OCI-LY7 (cell line): ENCODE results near the gene BTBD9. TPM values are rescaled to one million over a fixed set of nuclear protein-coding genes. Genes with fewer than 3 reads are reported as not detected.

Experiments used
- BruUV-seq: library from RNA; stranded (reverse); fragments of 400-500 nt; replicated peaks from 2 replicates; lab custom pipeline; 2021; lab: Mats Ljungman, UMichigan
- CTCF ChIA-PET: fragments of 300-600 bp; sonication (Branson Sonifier 250); formaldehyde crosslinking; loops from one replicate; lab custom pipeline; 2022; ENCODE audit warnings: antibody characterized with exemption; ENCODE audit not compliant: unreplicated experiment; lab: Charles Lee
- POLR2A ChIA-PET: fragments of 300-600 bp; sonication (Branson Sonifier 250); formaldehyde crosslinking; loops from one replicate; lab custom pipeline; 2022; ENCODE audit warnings: antibody characterized with exemption; lab: Charles Lee
- DNase-seq: peaks from one replicate; pipeline ENCODE4 v3.0.0-alpha.2; 2015; ENCODE audit warnings: low spot score
- H2AFZ ChIP-seq: fragments of 200-600 bp; sonication (generic), shearing (Covaris generic); 2 replicates; pipeline ENCODE4 v1.6.1; 2014; ENCODE audit warnings: mild to moderate bottlenecking, antibody characterized with exemption, low read length, moderate library complexity
- H3K27ac ChIP-seq: fragments of 200-600 bp; sonication (generic); 2 replicates; pipeline ENCODE4 v1.5.1; 2014; ENCODE audit warnings: mixed run types, low read depth, mild to moderate bottlenecking, moderate library complexity, low read length, inconsistent platforms; ENCODE audit not compliant: poor library complexity, severe bottlenecking
- H3K36me3 ChIP-seq: fragments of 200-600 bp; sonication (generic); 2 replicates; pipeline ENCODE4 v1.6.1; 2014; ENCODE audit warnings: mild to moderate bottlenecking, antibody characterized with exemption, low read length, moderate library complexity, mixed read lengths; ENCODE audit not compliant: insufficient read depth
- H3K4me1 ChIP-seq: fragments of 200-600 bp; sonication (generic); 2 replicates; pipeline ENCODE4 v1.5.1; 2014; ENCODE audit warnings: mild to moderate bottlenecking, low read length; ENCODE audit not compliant: insufficient read depth, poor library complexity, severe bottlenecking
- H3K4me2 ChIP-seq: fragments of 200-600 bp; sonication (generic); 2 replicates; pipeline ENCODE4 v1.6.1; 2014; ENCODE audit warnings: mild to moderate bottlenecking, low read length
- H3K4me3 ChIP-seq: fragments of 200-600 bp; sonication (generic); 2 replicates; pipeline ENCODE4 v1.5.1; 2014; ENCODE audit warnings: mild to moderate bottlenecking, low read depth, low read length; ENCODE audit not compliant: poor library complexity, severe bottlenecking
- H3K79me2 ChIP-seq: fragments of 200-600 bp; sonication (generic); 2 replicates; pipeline ENCODE4 v1.6.1; 2016; ENCODE audit warnings: low read depth, mild to moderate bottlenecking, low read length, moderate library complexity, mixed read lengths; ENCODE audit not compliant: insufficient read depth
- H3K9me2 ChIP-seq: fragments of 200-600 bp; sonication (generic); 2 replicates; pipeline ENCODE4 v1.6.1; 2016; ENCODE audit warnings: mild to moderate bottlenecking, low read length, mixed read lengths; ENCODE audit not compliant: insufficient read depth
- H3K9me3 ChIP-seq: fragments of 200-600 bp; sonication (generic); 2 replicates; pipeline ENCODE4 v1.6.1; 2014; ENCODE audit warnings: mild to moderate bottlenecking, mixed run types, low read length, mixed read lengths
- H4K20me1 ChIP-seq: fragments of 200-600 bp; sonication (generic); 2 replicates; pipeline ENCODE4 v1.6.1; 2014; ENCODE audit warnings: mild to moderate bottlenecking, antibody characterized with exemption, low read length, moderate library complexity, mixed read lengths; ENCODE audit not compliant: insufficient read depth
- EZH2phosphoT487 ChIP-seq: fragments of 200-600 bp; sonication (generic); IDR thresholded peaks from 2 replicates; pipeline ENCODE4 v1.6.1; 2018; ENCODE audit warnings: low read depth, borderline replicate concordance, mild to moderate bottlenecking, mixed run types, antibody characterized with exemption, low read length, moderate library complexity, mixed read lengths
- intact Hi-C: fragments of 100-400 bp; cut with micrococcal nuclease; formaldehyde crosslinking; loops from one replicate; pipeline ENCODE4 v1.10.0; 2022; ENCODE audit not compliant: unreplicated experiment
- total RNA-seq, 2 experiments: library from RNA; depleted of rRNA in 1 of 2; stranded (reverse); fragments of >200 nt in 1 of 2; shearing (Covaris generic) in 1 of 2; gene quantifications; 2 replicates each; pipeline ENCODE4 v1.2.3, GENCODE V29; 2014 to 2022
- TF ChIP-seq, protein P1 (sequence below): fragments of 200-600 bp; sonication (generic); conservative IDR thresholded peaks from 2 replicates; pipeline ENCODE4 v1.5.1; 2014; ENCODE audit warnings: mild to moderate bottlenecking, antibody characterized with exemption, low read length, moderate library complexity, mixed read lengths

Gene BTBD9
- total RNA-seq, 2 experiments from 2014 or later: 5.9 to 7.3 TPM

DNA sequence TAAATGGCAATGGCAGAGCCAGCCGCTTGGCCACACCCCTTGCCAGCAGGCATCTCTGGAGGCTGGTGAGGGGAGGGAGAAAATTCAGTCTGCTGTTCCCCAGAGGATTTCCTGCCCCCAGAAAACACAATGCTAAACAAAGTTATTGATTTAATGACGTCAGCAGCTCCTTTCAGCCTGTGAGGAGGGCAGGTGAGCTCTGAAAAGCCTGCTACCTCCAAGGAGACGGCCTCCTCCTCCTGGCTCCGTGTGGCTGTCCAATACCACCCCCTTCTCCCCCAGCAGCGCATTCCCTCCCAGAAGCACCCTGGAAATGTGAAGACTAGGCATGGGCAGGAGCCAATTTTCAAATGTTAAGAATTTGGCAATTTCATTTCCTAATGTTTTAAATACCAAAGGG is 427.1 kb downstream of the BTBD9 start:
- Histone ChIP-seq H3K9me2 (no peaks in the 10 kb centered on the region), H3K4me2 (no peak overlapping the region), H3K36me3 (no peaks in the 10 kb centered on the region), H4K20me1 (no peaks in the 10 kb centered on the region), H3K27ac (no peak overlapping the region), H3K4me3 (no peak overlapping the region), H3K79me2 (no peaks in the 10 kb centered on the region), H3K9me3 (no peaks in the 10 kb centered on the region), H2AFZ (no peak overlapping the region), H3K4me1 (no peaks in the 10 kb centered on the region)
- no peak for DNase-seq
- no TSS peak for BruUV-seq
- intact Hi-C loops: no loop called here
- ChIA-PET CTCF (no interaction called here), POLR2A (no interaction called here)
- no peak for TF ChIP-seq EZH2phosphoT487
- TF ChIP-seq, protein P1, sequence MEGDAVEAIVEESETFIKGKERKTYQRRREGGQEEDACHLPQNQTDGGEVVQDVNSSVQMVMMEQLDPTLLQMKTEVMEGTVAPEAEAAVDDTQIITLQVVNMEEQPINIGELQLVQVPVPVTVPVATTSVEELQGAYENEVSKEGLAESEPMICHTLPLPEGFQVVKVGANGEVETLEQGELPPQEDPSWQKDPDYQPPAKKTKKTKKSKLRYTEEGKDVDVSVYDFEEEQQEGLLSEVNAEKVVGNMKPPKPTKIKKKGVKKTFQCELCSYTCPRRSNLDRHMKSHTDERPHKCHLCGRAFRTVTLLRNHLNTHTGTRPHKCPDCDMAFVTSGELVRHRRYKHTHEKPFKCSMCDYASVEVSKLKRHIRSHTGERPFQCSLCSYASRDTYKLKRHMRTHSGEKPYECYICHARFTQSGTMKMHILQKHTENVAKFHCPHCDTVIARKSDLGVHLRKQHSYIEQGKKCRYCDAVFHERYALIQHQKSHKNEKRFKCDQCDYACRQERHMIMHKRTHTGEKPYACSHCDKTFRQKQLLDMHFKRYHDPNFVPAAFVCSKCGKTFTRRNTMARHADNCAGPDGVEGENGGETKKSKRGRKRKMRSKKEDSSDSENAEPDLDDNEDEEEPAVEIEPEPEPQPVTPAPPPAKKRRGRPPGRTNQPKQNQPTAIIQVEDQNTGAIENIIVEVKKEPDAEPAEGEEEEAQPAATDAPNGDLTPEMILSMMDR: no peak

DNA sequence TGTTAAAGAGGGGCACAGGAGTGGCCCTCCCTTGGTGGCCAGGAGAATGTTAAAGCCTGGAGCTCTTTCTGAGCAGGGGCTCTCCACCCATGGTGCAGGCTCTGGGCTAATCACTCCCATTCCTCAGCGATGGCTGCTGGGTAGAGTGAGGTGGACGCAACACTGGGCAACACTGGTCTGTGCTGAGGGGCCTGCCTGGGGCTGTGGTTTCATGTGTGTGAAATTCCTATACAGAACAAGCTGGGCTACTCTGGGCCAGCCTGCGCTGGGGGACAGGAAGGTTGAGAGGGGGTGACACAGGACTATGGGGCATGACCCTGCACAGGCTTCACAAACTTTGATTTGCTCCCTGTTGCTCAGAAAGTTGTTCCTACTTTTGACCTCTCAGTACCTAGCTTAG is 427.6 kb downstream of the BTBD9 start:
- Histone ChIP-seq H3K4me3 (no peak overlapping the region), H3K27ac (no peak overlapping the region), H3K9me3 (no peaks in the 10 kb centered on the region), H3K9me2 (no peaks in the 10 kb centered on the region), H3K4me2 (no peak overlapping the region), H3K4me1 (no peaks in the 10 kb centered on the region), H4K20me1 (no peaks in the 10 kb centered on the region), H3K36me3 (no peaks in the 10 kb centered on the region), H2AFZ (no peak overlapping the region), H3K79me2 (no peaks in the 10 kb centered on the region)
- BruUV-seq: no TSS peak
- TF ChIP-seq, protein P1: no peak
- TF ChIP-seq EZH2phosphoT487: no peak
- CTCF ChIA-PET: no interaction called here
- DNase-seq: no peak
- intact Hi-C loops: no loop called here
- POLR2A ChIA-PET: no interaction called here

DNA sequence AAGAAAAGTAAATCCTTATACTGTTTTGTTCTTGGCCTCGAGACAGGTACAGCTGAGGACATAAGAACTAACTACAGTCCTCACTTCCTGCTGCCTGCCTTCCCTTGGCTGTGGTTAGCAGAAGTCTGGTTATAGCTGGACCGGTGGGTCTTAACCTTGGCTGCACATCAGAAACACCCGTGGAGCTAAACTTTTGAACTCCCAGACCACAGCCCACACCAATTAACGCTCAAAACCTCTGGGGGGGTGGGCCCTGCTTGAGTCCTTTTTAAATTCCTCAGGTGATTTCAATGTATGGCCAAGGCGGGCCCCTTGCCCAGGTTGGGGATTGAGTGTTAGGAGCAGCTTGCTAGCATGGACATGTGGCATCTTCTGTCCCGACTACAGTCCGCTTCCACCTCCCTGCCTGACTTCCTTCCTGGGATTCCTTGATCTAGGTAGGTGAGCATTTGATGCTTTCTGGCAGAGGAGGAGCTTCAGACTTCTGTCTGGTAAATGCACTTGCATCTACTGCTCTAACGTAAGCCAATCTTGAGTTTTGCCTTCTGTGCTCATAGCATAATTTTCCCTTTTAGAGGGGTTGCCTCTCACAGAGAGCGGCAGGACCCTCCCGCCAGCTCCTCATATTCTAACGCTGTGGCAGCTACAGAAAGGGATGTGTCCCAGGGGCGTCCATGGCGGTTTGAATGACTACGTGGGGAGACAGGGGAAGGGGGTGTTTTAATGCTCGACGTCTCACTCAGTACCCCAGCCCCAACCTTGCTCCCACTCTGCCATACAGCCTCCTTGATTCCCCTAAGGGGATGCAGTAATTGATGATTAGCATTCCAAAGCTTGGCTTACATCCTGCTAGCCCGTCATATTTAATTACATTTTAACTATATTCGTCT is 430.1 kb downstream of the BTBD9 start:
- Histone ChIP-seq H3K4me3 (no peak overlapping the region), H3K27ac (no peak overlapping the region), H3K36me3 (no peaks in the 10 kb centered on the region), H3K9me2 (no peaks in the 10 kb centered on the region), H3K9me3 (no peaks in the 10 kb centered on the region), H3K4me1 (no peaks in the 10 kb centered on the region), H2AFZ (no peak overlapping the region), H3K4me2 (no peak overlapping the region), H3K79me2 (no peaks in the 10 kb centered on the region), H4K20me1 (no peaks in the 10 kb centered on the region)
- TF ChIP-seq EZH2phosphoT487: no peak
- TF ChIP-seq, protein P1: no peak
- ChIA-PET CTCF (interaction anchor here (0.8 kb wide), 1 partner anchor 13 kb away, joined by 3 read pairs; no protein-coding TSS in a partner anchor), POLR2A (interaction anchor here (0.5 to 1.1 kb wide), 2 partner anchors 15 to 494 kb away, joined by 3 to 6 read pairs; no protein-coding TSS in a partner anchor)
- BruUV-seq: no TSS peak
- DNase-seq: no peak
- intact Hi-C loops: no loop called here
